ENCODE data around the gene CXCL13. TPM values are rescaled to one million over a fixed set of nuclear protein-coding genes. Genes with fewer than 3 reads are reported as not detected.

Gene CXCL13
- total and polyA plus RNA-seq, 8 donors = 1.1 to 80.6 (median 3.4) TPM; not detected in 3

DNA sequence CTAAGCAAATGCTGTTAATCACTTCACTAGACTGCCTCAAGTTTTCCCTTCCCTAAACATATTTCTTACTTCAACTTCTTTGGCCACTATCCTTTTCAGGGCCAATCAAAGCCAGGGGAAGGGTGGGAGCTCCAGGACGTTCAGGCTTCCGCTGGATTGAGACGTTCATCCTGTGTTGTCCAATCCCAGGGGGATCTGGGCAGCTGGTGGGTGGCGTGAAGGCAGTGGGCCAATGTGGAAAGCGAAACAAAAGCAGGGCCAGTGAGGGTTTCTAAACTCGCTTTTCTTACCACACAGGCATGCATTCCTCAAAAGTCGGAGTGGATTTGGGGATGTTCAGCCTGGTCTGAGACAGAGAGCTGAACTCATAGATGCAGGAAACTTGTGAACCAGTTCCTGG, 7.6 kb downstream of the CXCL13 start:
- no peaks in the 10 kb centered on the region for H3K4me1 ChIP-seq
- H3K9me3 ChIP-seq = no peaks in the 10 kb centered on the region
- WGBS, 5 donors = 66 to 87% (median 84%) methylated on average over 7 of the region's 7 CpGs
- TF ChIP-seq, protein P1, sequence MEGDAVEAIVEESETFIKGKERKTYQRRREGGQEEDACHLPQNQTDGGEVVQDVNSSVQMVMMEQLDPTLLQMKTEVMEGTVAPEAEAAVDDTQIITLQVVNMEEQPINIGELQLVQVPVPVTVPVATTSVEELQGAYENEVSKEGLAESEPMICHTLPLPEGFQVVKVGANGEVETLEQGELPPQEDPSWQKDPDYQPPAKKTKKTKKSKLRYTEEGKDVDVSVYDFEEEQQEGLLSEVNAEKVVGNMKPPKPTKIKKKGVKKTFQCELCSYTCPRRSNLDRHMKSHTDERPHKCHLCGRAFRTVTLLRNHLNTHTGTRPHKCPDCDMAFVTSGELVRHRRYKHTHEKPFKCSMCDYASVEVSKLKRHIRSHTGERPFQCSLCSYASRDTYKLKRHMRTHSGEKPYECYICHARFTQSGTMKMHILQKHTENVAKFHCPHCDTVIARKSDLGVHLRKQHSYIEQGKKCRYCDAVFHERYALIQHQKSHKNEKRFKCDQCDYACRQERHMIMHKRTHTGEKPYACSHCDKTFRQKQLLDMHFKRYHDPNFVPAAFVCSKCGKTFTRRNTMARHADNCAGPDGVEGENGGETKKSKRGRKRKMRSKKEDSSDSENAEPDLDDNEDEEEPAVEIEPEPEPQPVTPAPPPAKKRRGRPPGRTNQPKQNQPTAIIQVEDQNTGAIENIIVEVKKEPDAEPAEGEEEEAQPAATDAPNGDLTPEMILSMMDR (IDR thresholded peaks at IDR 0.05) = no peak
- TF ChIP-seq POLR2AphosphoS5 (IDR thresholded peaks at IDR 0.05) = no peak
- DNase-seq = peak in 1 of 2 donors; percentile 18
- intact Hi-C loops (cut with DNase I; ENCODE audit: low total_unique reads) = loop anchor here (10.0 kb wide), 1 partner anchor 228 kb away; no protein-coding TSS in a partner anchor
- no peaks in the 10 kb centered on the region for H3K27me3 ChIP-seq
- H3K36me3 ChIP-seq = no peaks in the 10 kb centered on the region
- no peak overlapping the region for H3K4me3 ChIP-seq
- H3K27ac ChIP-seq = no peak overlapping the region

DNA sequence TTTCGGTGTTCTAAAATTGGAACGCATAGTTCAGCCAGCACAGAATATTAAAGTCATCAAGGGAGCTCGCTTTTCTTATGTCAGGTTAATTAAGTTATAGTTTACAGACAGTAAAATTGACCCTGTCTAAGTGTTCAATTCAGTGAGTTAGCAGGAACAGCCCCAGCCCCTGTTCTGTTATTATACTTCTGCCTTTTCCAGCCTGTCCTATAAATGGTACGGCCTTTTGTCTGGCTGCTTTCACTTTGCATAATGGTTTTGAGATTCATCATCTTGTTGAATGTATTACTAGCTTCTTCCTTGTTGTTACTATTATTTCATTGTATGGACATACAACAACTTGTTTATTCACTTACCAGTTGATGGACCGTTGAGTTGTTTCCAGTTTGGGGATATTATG, 9.5 kb downstream of the CXCL13 start:
- H3K27ac ChIP-seq = no peak overlapping the region
- 78 to 88% (median 84%) methylated on average over 5 of the region's 5 CpGs for WGBS, 5 donors
- no peaks in the 10 kb centered on the region for H3K36me3 ChIP-seq
- no peaks in the 10 kb centered on the region for H3K27me3 ChIP-seq
- no peak for DNase-seq
- H3K9me3 ChIP-seq = no peaks in the 10 kb centered on the region
- intact Hi-C loops (cut with DNase I; ENCODE audit: low total_unique reads) = loop anchor here (5.0 to 10.0 kb wide), 2 partner anchors 230 to 262 kb away; no protein-coding TSS in a partner anchor
- TF ChIP-seq POLR2AphosphoS5 (IDR thresholded peaks at IDR 0.05) (no peak), EP300 (IDR thresholded peaks at IDR 0.05) (no peak), POLR2A (IDR thresholded peaks at IDR 0.05) (no peak)
- TF ChIP-seq, protein P1 (IDR thresholded peaks at IDR 0.05) = no peak
- no peak overlapping the region for H3K4me3 ChIP-seq
- peaks cover 0 to 16% (median 11%) of the 10 kb centered on the region in 4 donors for H3K4me1 ChIP-seq

DNA sequence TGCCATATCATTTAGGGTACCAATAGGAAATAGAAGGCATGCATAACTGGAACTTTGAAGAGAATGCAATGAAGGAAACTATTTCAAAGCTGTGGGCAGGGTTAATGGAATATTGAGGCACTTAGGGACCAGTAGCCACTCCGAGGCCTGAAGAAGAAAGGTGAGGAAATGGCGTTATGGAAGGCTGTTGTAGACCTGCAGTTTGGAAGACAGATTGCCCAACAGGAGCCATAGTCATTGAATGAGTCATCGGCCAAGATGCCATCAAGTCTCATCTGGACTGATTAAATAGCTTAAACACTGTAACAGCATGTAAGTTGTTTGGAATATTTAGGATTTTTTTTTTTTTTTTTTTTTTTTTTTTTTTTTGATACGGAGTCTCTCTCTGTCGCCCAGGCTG, 11.6 kb downstream of the CXCL13 start:
- Histone ChIP-seq H3K9me3 (no peaks in the 10 kb centered on the region), H3K27me3 (no peaks in the 10 kb centered on the region), H3K4me3 (no peak overlapping the region), H3K27ac (no peak overlapping the region), H3K36me3 (no peaks in the 10 kb centered on the region), H3K4me1 (peaks cover 0 to 16% (median 11%) of the 10 kb centered on the region in 4 donors)
- TF ChIP-seq POLR2A (IDR thresholded peaks at IDR 0.05) (no peak), POLR2AphosphoS5 (IDR thresholded peaks at IDR 0.05) (no peak), EP300 (IDR thresholded peaks at IDR 0.05) (no peak)
- TF ChIP-seq, protein P1 (IDR thresholded peaks at IDR 0.05) = no peak
- 92 to 98% (median 93%) methylated on average over 3 to 5 of the region's 5 CpGs for WGBS, 5 donors
- intact Hi-C loops (cut with DNase I; ENCODE audit: low total_unique reads) = loop anchor here (5.0 to 10.0 kb wide), 2 partner anchors 232 to 260 kb away; no protein-coding TSS in a partner anchor
- no peak for DNase-seq

DNA sequence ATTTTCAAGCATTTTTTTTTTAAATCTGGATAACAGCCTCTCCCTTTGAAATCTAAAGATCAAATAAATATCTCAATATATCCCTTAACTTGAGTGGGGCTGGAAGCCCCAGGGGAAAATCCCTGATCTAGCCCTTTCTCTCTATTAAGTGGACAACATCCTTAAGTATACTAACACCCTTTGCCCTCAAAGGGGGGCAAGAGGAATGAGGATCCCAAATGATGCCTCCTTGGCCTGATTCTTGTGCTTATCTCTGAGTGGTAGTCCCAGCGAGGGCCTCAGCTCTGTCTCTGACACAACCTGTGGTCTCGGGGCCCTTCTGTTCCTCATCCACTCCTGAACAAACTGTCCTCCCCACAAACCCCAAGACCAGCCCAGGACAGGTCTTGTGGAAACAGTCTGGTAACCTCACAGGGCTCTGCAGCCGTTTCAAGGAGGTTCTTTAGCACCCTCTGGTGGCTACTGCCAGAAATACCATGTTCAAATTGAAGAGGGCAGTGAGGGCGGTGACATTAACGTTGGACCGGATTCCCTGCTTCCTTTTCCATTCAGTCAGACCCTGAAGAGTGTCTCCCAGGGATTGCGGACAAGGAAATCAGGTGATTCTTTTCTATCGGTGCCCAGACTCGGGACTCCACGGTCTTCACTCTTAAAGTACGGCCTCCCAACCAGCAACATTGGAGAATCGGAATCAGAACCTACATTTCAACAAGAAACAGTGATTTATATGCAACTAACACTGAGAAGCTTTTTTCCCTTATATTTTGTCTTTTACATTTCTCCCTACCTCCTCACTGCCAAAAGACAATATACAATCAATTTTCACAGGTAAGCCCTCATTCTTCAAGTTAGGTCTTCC, 13.0 kb downstream of the CXCL13 start:
- no peak overlapping the region for H3K4me3 ChIP-seq
- TF ChIP-seq POLR2A (IDR thresholded peaks at IDR 0.05) (no peak), POLR2AphosphoS5 (IDR thresholded peaks at IDR 0.05) (peak in 2 of 3 donors; percentile 19 to 53), EP300 (IDR thresholded peaks at IDR 0.05) (no peak)
- TF ChIP-seq, protein P1 (IDR thresholded peaks at IDR 0.05) = peak in 5 of 7 experiments; percentile 68 to 88 (median 75)
- WGBS, 5 donors = 13 to 16% (median 13%) methylated on average over 12 of the region's 12 CpGs

More for the DNA sequence above, 13.0 kb downstream of the CXCL13 start:
- no peaks in the 10 kb centered on the region for H3K27me3 ChIP-seq
- no peaks in the 10 kb centered on the region for H3K9me3 ChIP-seq
- DNase-seq = peak; percentile 83 to 91
- H3K36me3 ChIP-seq = no peaks in the 10 kb centered on the region
- H3K4me1 ChIP-seq = peaks cover 0 to 16% (median 11%) of the 10 kb centered on the region in 4 donors
- H3K27ac ChIP-seq = peak overlapping the region in 3 of 5 donors; percentile 35 to 66 (median 46)
- intact Hi-C loops (cut with DNase I; ENCODE audit: low total_unique reads) = loop anchor here (5.0 to 10.0 kb wide), 2 partner anchors 234 to 259 kb away; no protein-coding TSS in a partner anchor
